T-cell (primary cell): ENCODE measurements around the gene SLC1A7. TPM values are rescaled to one million over a fixed set of nuclear protein-coding genes. Genes with fewer than 3 reads are reported as not detected.

ENCODE experiments used
- ATAC-seq, 4 experiments: fragments of 200-7000 bp in 3 of 4; fragments of 150-1000 bp in 1 of 4; cut with Tn5 transposase; replicated peaks in 1 of 4; 1 replicate in 3 of 4; 2 replicates in 1 of 4; pipeline ENCODE4 v1.10.0; 2021; ENCODE audit warnings: moderate library complexity in 3 of 4, mild to moderate bottlenecking in 2 of 4, moderate number of reproducible peaks in 1 of 4
- CTCF ChIA-PET, 2 donors: fragments of 300-600 bp; sonication (Branson Sonifier 250); formaldehyde crosslinking; loops; one replicate each; lab custom pipeline; 2022; ENCODE audit warnings: antibody characterized with exemption in 2 of 2; lab: Charles Lee
- POLR2A ChIA-PET, 2 donors: fragments of 300-600 bp; sonication (Branson Sonifier 250); formaldehyde crosslinking; loops; one replicate each; lab custom pipeline; 2022; ENCODE audit warnings: antibody characterized with exemption in 2 of 2; lab: Charles Lee
- DNase-seq, 35 experiments: peaks; one replicate each; pipeline versions ENCODE4 v3.0.0 to v3.0.0-alpha.2; 2013 to 2023
- H3K27ac ChIP-seq: one replicate; pipeline ENCODE4 v1.5.1; 2013; ENCODE audit warnings: low read length
- H3K27me3 ChIP-seq, 2 experiments: replicated peaks in 1 of 2; 1 replicate in 1 of 2; 2 replicates in 1 of 2; pipeline versions ENCODE4 v1.6.1 to v1.7.0; 2013; ENCODE audit warnings: low read length in 1 of 2, mixed read lengths in 1 of 2; ENCODE audit not compliant: control insufficient read depth in 2 of 2, insufficient read depth in 2 of 2; ENCODE audit errors: extremely low read depth in 1 of 2
- H3K36me3 ChIP-seq, 2 donors: 1 replicate in 1 of 2; 2 replicates in 1 of 2; pipeline versions ENCODE4 v1.6.1 to v1.7.0; 2013; ENCODE audit warnings: low read length in 1 of 2; ENCODE audit not compliant: control insufficient read depth in 2 of 2, insufficient read depth in 1 of 2; ENCODE audit errors: extremely low read depth in 1 of 2
- H3K4me1 ChIP-seq, 2 experiments: 1 replicate in 1 of 2; 2 replicates in 1 of 2; pipeline versions ENCODE4 v1.6.1 to v1.7.0; 2013; ENCODE audit warnings: low read length in 2 of 2, mixed read lengths in 1 of 2; ENCODE audit not compliant: insufficient read depth in 2 of 2, control insufficient read depth in 1 of 2; ENCODE audit errors: extremely low read depth in 1 of 2
- H3K4me3 ChIP-seq, 2 donors: 1 replicate in 1 of 2; 2 replicates in 1 of 2; pipeline versions ENCODE4 v1.5.1 to v1.7.0; 2013; ENCODE audit warnings: mild to moderate bottlenecking in 2 of 2, low read length in 1 of 2, moderate library complexity in 1 of 2; ENCODE audit not compliant: control insufficient read depth in 1 of 2; ENCODE audit errors: extremely low read depth in 1 of 2
- H3K9me3 ChIP-seq: 2 replicates; pipeline ENCODE4 v1.7.0; 2013
- H3K27ac Mint-ChIP-seq, 2 donors: one replicate each; pipeline ENCODE4 v1.8.0; 2020 to 2021; ENCODE audit warnings: mild to moderate bottlenecking in 2 of 2, mixed read lengths in 2 of 2
- H3K27me3 Mint-ChIP-seq, 2 donors: one replicate each; pipeline ENCODE4 v1.8.0; 2021 to 2022; ENCODE audit warnings: mixed read lengths in 2 of 2
- H3K36me3 Mint-ChIP-seq: one replicate; pipeline ENCODE4 v1.8.0; 2021; ENCODE audit warnings: mixed read lengths
- H3K4me1 Mint-ChIP-seq, 3 donors: one replicate each; pipeline ENCODE4 v1.8.0; 2020 to 2022; ENCODE audit warnings: mixed read lengths in 3 of 3, mild to moderate bottlenecking in 1 of 3
- H3K4me3 Mint-ChIP-seq, 3 donors: one replicate each; pipeline ENCODE4 v1.8.0; 2020 to 2022; ENCODE audit warnings: mild to moderate bottlenecking in 3 of 3, mixed read lengths in 3 of 3, moderate library complexity in 3 of 3
- H3K9me3 Mint-ChIP-seq, 3 donors: one replicate each; pipeline ENCODE4 v1.8.0; 2020 to 2022; ENCODE audit warnings: mixed read lengths in 3 of 3
- WGBS: methylation state at CpG from one replicate; pipeline ENCODE4 v1.1.5; 2013; ENCODE audit warnings: missing lambda C conversion rate; ENCODE audit not compliant: insufficient coverage; 5-methylcytosine and 5-hydroxymethylcytosine counted together
- total RNA-seq, 35 experiments: library from RNA in 6 of 35; stranded (reverse) in 6 of 35; fragments of 120-200 nt in 1 of 35; gene quantifications; one replicate each; pipeline versions ENCODE4 v1.2.1 to v1.2.4 and lab custom pipeline; 2013 to 2026

Gene SLC1A7
- total RNA-seq, 5 donors from 2014 or later (not counting 1 experiment from before 2014, with no cell fraction given) = 0.14 to 0.26 TPM; not detected in 3

- ChIA-PET CTCF (interaction anchor here in 1 of 2 donors (0.5 kb wide), 1 partner anchor 262 kb away, joined by 4 read pairs; no protein-coding TSS in a partner anchor), POLR2A (no interaction called here)
- Mint-ChIP-seq H3K27me3 (no peaks in the 10 kb centered on the region), H3K4me3 (no peak overlapping the region), H3K4me1 (peaks cover 0 to 7% (median 3%) of the 10 kb centered on the region in 3 donors), H3K9me3 (no peaks in the 10 kb centered on the region), H3K36me3 (no peaks in the 10 kb centered on the region), H3K27ac (no peak overlapping the region)
- H3K9me3 ChIP-seq = no peaks in the 10 kb centered on the region
- no peak for DNase-seq
- H3K27me3 ChIP-seq = peaks cover 0 to 9% of the 10 kb centered on the region in 2 experiments
- H3K4me1 ChIP-seq = peaks cover 0 to 24% of the 10 kb centered on the region in 2 experiments
- H3K36me3 ChIP-seq = no peaks in the 10 kb centered on the region
- WGBS = 84% methylated on average over 21 of the region's 27 CpGs
- no peak overlapping the region for H3K4me3 ChIP-seq
- ATAC-seq = no peak
- no peak overlapping the region for H3K27ac ChIP-seq
These were observed 54.8 kb downstream of the SLC1A7 start for GRCh38 chr1:53087332-53088285.

- Mint-ChIP-seq H3K36me3 (no peaks in the 10 kb centered on the region), H3K4me1 (peaks cover 0 to 7% (median 3%) of the 10 kb centered on the region in 3 donors), H3K4me3 (no peak overlapping the region), H3K9me3 (no peaks in the 10 kb centered on the region), H3K27me3 (no peaks in the 10 kb centered on the region), H3K27ac (no peak overlapping the region)
- POLR2A ChIA-PET = no interaction called here
- H3K36me3 ChIP-seq = no peaks in the 10 kb centered on the region
- no peak overlapping the region for H3K27ac ChIP-seq
- H3K4me1 ChIP-seq = peaks cover 0 to 24% of the 10 kb centered on the region in 2 experiments
- WGBS = 70% methylated on average over 3 of the region's 4 CpGs
- CTCF ChIA-PET = no interaction called here
- peaks cover 0 to 9% of the 10 kb centered on the region in 2 experiments for H3K27me3 ChIP-seq
- H3K9me3 ChIP-seq = no peaks in the 10 kb centered on the region
- no peak for ATAC-seq
- H3K4me3 ChIP-seq = no peak overlapping the region
- no peak for DNase-seq
These were observed 55.9 kb downstream of the SLC1A7 start for GRCh38 chr1:53086491-53087070.

- Mint-ChIP-seq H3K27ac (no peak overlapping the region), H3K9me3 (no peaks in the 10 kb centered on the region), H3K27me3 (no peaks in the 10 kb centered on the region), H3K4me1 (peaks cover 0 to 7% (median 3%) of the 10 kb centered on the region in 3 donors), H3K4me3 (no peak overlapping the region), H3K36me3 (no peaks in the 10 kb centered on the region)
- ATAC-seq = no peak
- Histone ChIP-seq H3K4me1 (peaks cover 0 to 24% of the 10 kb centered on the region in 2 experiments), H3K27me3 (peaks cover 0 to 3% of the 10 kb centered on the region in 2 experiments), H3K9me3 (no peaks in the 10 kb centered on the region), H3K27ac (no peak overlapping the region), H3K4me3 (no peak overlapping the region), H3K36me3 (no peaks in the 10 kb centered on the region)
- ChIA-PET POLR2A (no interaction called here), CTCF (no interaction called here)
- WGBS = 94% methylated on average over 8 of the region's 8 CpGs
- DNase-seq = no peak
These were observed 57.0 kb downstream of the SLC1A7 start for GRCh38 chr1:53085405-53085804.

GRCh38 chr1:53084589-53084971, 57.9 kb downstream of the SLC1A7 start:
- Histone ChIP-seq H3K4me1 (peaks cover 0 to 24% of the 10 kb centered on the region in 2 experiments), H3K27ac (no peak overlapping the region), H3K27me3 (peaks cover 0 to 3% of the 10 kb centered on the region in 2 experiments), H3K36me3 (no peaks in the 10 kb centered on the region), H3K9me3 (no peaks in the 10 kb centered on the region), H3K4me3 (no peak overlapping the region)
- DNase-seq = peak in 12 of 35 experiments; percentile 7 to 56 (median 24)
- Mint-ChIP-seq H3K27ac (no peak overlapping the region), H3K4me3 (no peak overlapping the region), H3K4me1 (peaks cover 0 to 7% (median 3%) of the 10 kb centered on the region in 3 donors), H3K36me3 (no peaks in the 10 kb centered on the region), H3K27me3 (no peaks in the 10 kb centered on the region), H3K9me3 (no peaks in the 10 kb centered on the region)
- POLR2A ChIA-PET = no interaction called here
- CTCF ChIA-PET = no interaction called here
- ATAC-seq = no peak
- WGBS = 75% methylated on average over 8 of the region's 8 CpGs

- H3K27me3 Mint-ChIP-seq = no peaks in the 10 kb centered on the region
- DNase-seq = no peak
- H3K4me1 ChIP-seq = peaks cover 0 to 24% of the 10 kb centered on the region in 2 experiments
- 79% methylated on average over 16 of the region's 17 CpGs for WGBS
- no peaks in the 10 kb centered on the region for H3K36me3 ChIP-seq
- H3K4me1 Mint-ChIP-seq = peaks cover 0 to 7% (median 3%) of the 10 kb centered on the region in 3 donors
- H3K9me3 ChIP-seq = no peaks in the 10 kb centered on the region
- no peak overlapping the region for H3K4me3 Mint-ChIP-seq
- CTCF ChIA-PET = interaction anchor here in 1 of 2 donors (0.5 kb wide), 2 partner anchors 84 to 163 kb away, joined by 3 read pairs; no protein-coding TSS in a partner anchor
- H3K4me3 ChIP-seq = no peak overlapping the region
- no peak overlapping the region for H3K27ac Mint-ChIP-seq
- no peak overlapping the region for H3K27ac ChIP-seq
- POLR2A ChIA-PET = no interaction called here
- H3K36me3 Mint-ChIP-seq = no peaks in the 10 kb centered on the region
- ATAC-seq = no peak
- peaks cover 0 to 3% of the 10 kb centered on the region in 2 experiments for H3K27me3 ChIP-seq
- no peaks in the 10 kb centered on the region for H3K9me3 Mint-ChIP-seq
These were observed 58.5 kb downstream of the SLC1A7 start for GRCh38 chr1:53083636-53084588.
